ENCODE results near the gene CACNA2D1. TPM values are rescaled to one million over a fixed set of nuclear protein-coding genes. Genes with fewer than 3 reads are reported as not detected.

Gene CACNA2D1
- polyA plus RNA-seq, 1 experiment: 19.5 TPM

DNA sequence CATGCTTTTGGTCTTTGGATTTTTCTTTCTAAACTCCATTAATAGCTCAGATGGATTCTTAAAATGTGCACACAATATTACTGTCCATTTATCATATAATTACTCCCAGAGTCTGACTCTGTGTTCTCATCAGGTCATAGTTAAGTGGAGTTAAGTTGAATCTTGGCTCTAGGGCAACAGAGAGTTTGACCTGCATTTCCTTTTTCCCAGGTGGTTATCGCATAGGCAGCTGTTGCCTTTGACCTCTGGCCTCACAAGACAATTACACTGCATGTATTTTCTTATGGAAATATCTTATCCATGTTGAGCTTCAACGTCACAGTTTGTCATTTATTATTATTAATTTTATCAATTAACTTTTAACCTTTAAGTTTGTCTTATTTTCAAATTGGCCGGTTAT, 436.3 kb downstream of the CACNA2D1 start:
- H3K9me3 ChIP-seq (ENCODE audit: control insufficient read depth, insufficient read depth, low read length): no peaks in the 10 kb centered on the region
- CTCF ChIA-PET: interaction anchor here (0.6 to 1.9 kb wide), 3 partner anchors 61 to 508 kb away, joined by 3 to 6 read pairs (median 5); no protein-coding TSS in a partner anchor
- H3K27me3 ChIP-seq (ENCODE audit: control insufficient read depth, insufficient read depth, low read length): no peaks in the 10 kb centered on the region
- no peak overlapping the region for H3K4me3 ChIP-seq (ENCODE audit: low read depth, low read length)
- TF ChIP-seq, protein P1, sequence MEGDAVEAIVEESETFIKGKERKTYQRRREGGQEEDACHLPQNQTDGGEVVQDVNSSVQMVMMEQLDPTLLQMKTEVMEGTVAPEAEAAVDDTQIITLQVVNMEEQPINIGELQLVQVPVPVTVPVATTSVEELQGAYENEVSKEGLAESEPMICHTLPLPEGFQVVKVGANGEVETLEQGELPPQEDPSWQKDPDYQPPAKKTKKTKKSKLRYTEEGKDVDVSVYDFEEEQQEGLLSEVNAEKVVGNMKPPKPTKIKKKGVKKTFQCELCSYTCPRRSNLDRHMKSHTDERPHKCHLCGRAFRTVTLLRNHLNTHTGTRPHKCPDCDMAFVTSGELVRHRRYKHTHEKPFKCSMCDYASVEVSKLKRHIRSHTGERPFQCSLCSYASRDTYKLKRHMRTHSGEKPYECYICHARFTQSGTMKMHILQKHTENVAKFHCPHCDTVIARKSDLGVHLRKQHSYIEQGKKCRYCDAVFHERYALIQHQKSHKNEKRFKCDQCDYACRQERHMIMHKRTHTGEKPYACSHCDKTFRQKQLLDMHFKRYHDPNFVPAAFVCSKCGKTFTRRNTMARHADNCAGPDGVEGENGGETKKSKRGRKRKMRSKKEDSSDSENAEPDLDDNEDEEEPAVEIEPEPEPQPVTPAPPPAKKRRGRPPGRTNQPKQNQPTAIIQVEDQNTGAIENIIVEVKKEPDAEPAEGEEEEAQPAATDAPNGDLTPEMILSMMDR (IDR thresholded peaks at IDR 0.05; ENCODE audit: low read depth, low read length): no peak
- H3K27ac ChIP-seq (ENCODE audit: low read depth, low read length): no peak overlapping the region
- POLR2A ChIA-PET: no interaction called here
- no peak for DNase-seq (ENCODE audit: low read depth, low spot score)

DNA sequence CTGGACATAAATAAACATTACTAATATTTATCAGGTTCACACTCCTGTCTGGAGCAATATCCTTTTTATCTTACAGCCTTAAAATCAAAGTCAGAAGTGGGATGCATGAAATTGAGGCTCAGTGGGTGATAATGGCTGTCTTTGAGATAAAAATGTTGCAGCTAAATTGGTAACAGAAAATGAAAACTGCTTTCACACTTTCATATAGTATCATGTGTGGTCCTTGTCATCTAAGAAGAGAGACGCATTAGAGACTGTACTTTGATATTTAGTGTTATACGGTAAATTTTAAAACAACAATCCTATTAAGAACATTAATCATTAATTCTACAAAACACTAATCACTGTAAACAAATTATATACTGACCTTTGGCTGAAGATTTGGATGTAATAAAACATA, 438.5 kb downstream of the CACNA2D1 start:
- H3K9me3 ChIP-seq (ENCODE audit: control insufficient read depth, insufficient read depth, low read length): no peaks in the 10 kb centered on the region
- TF ChIP-seq, protein P1 (IDR thresholded peaks at IDR 0.05; ENCODE audit: low read depth, low read length): no peak
- DNase-seq (ENCODE audit: low read depth, low spot score): no peak
- no peak overlapping the region for H3K4me3 ChIP-seq (ENCODE audit: low read depth, low read length)
- POLR2A ChIA-PET: no interaction called here
- no peak overlapping the region for H3K27ac ChIP-seq (ENCODE audit: low read depth, low read length)
- no peaks in the 10 kb centered on the region for H3K27me3 ChIP-seq (ENCODE audit: control insufficient read depth, insufficient read depth, low read length)
- CTCF ChIA-PET: interaction anchor here (1.0 kb wide), 1 partner anchor 505 kb away, joined by 3 read pairs; no protein-coding TSS in a partner anchor

DNA sequence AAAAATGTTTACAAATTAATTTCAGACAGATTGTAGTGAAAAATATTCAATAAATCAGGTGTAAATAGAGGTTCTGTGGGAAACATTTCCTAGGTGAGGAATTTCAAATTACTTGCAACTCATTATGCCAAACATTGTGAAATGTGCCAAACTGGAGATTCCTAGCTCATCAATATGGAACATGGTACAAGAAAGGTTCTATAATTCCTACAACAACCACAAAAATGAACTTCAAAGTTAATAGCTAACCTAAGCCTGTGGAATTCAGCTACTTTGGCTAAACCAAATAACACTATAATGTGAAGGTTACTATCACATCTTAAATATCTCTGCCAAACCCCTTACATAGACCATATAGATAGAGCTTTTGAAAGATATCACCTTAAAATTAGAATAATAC, 450.4 kb downstream of the CACNA2D1 start:
- no peak for DNase-seq (ENCODE audit: low read depth, low spot score)
- TF ChIP-seq, protein P1 (IDR thresholded peaks at IDR 0.05; ENCODE audit: low read depth, low read length): no peak
- no peak overlapping the region for H3K27ac ChIP-seq (ENCODE audit: low read depth, low read length)

DNA sequence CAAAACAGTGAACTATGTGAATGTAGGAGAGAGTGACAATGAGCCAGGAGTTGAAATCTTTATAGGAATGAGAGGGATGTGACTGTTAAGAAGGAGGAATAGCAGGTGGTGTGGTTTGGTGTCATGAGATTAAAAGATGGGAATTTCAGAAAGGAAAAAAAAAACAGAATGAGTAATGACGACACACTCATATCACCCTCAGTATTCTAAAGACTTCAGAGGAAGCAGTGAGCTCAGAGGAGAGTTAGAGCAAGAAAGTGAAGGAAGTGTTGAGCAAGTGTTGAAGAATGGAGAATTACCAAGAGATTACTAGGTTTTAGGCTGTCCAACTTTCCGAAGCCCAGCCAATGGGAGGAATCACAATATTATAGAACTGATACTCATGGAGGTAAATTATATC, 453.2 kb downstream of the CACNA2D1 start:
- Histone ChIP-seq H3K27ac (ENCODE audit: low read depth, low read length) (no peak overlapping the region), H3K9me3 (ENCODE audit: control insufficient read depth, insufficient read depth, low read length) (no peaks in the 10 kb centered on the region), H3K27me3 (ENCODE audit: control insufficient read depth, insufficient read depth, low read length) (no peaks in the 10 kb centered on the region), H3K4me3 (ENCODE audit: low read depth, low read length) (no peak overlapping the region)
- TF ChIP-seq, protein P1 (IDR thresholded peaks at IDR 0.05; ENCODE audit: low read depth, low read length): no peak
- CTCF ChIA-PET: interaction anchor here (0.6 to 1.3 kb wide), 3 partner anchors 27 to 520 kb away, joined by 3 read pairs; no protein-coding TSS in a partner anchor
- POLR2A ChIA-PET: no interaction called here
- DNase-seq (ENCODE audit: low read depth, low spot score): no peak

More for the DNA sequence above, 450.4 kb downstream of the CACNA2D1 start:
- CTCF ChIA-PET: interaction anchor here (0.5 kb wide), 1 partner anchor 507 kb away, joined by 5 read pairs; no protein-coding TSS in a partner anchor
- POLR2A ChIA-PET: no interaction called here
- no peaks in the 10 kb centered on the region for H3K9me3 ChIP-seq (ENCODE audit: control insufficient read depth, insufficient read depth, low read length)
- H3K4me3 ChIP-seq (ENCODE audit: low read depth, low read length): no peak overlapping the region
- no peaks in the 10 kb centered on the region for H3K27me3 ChIP-seq (ENCODE audit: control insufficient read depth, insufficient read depth, low read length)

DNA sequence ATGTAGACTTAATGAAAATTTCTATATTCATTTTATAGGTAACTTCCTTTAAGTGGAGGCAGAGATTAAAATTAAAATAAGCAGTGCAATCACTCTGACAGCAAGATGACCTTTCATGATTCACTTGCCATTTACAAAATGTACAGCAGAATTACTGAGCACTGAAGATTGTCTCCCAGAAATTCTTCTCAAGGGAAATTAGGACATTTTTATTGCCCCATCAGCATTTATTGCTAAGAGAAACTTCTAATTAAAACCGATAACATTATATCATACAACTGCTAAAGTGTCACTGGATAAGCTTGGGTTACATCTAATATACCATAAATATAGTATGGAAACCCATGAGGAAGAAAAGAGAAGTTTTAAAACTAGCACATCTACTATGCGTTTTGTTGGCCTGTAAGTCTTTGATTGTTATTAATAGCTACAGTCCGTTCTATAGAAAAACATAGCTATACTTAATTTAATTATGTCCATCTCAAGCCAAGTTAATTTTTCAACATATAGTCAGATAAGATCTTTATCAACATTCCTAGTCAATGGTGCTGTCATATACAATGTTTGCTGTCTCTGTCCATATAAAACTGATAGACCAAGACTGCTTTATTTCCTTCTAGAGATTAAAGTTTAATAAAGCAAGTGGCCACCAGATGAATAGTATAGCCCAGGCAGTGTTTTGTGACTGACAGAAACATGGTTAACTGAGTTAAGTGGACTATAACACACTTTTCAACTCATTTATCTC, 456.7 kb downstream of the CACNA2D1 start:
- ChIA-PET CTCF (no interaction called here), POLR2A (no interaction called here)
- Histone ChIP-seq H3K27me3 (ENCODE audit: control insufficient read depth, insufficient read depth, low read length) (no peaks in the 10 kb centered on the region), H3K9me3 (ENCODE audit: control insufficient read depth, insufficient read depth, low read length) (no peaks in the 10 kb centered on the region), H3K27ac (ENCODE audit: low read depth, low read length) (no peak overlapping the region), H3K4me3 (ENCODE audit: low read depth, low read length) (no peak overlapping the region)
- DNase-seq (ENCODE audit: low read depth, low spot score): no peak
- TF ChIP-seq, protein P1 (IDR thresholded peaks at IDR 0.05; ENCODE audit: low read depth, low read length): no peak
